Neural progenitor cell (in vitro differentiated cells): ENCODE results near the gene SLC19A3. TPM values are rescaled to one million over a fixed set of nuclear protein-coding genes. Genes with fewer than 3 reads are reported as not detected.
"Not testable (repeated sequence)": the region's sequence is repeated elsewhere in the genome, so short reads cannot be mapped to it uniquely, and the experiment has no call there.

ENCODE experiments used
- DNase-seq: peaks from one replicate; pipeline ENCODE4 v3.0.0-alpha.2; 2016; ENCODE audit warnings: low spot score
- H2AFZ ChIP-seq: fragments of 200-600 bp; sonication (generic); replicated peaks from 2 replicates; pipeline ENCODE4 v1.6.1; 2016; ENCODE audit warnings: antibody characterized with exemption
- H3F3A ChIP-seq: fragments of 200-600 bp; sonication (generic); 2 replicates; pipeline ENCODE4 v1.6.1; 2016; ENCODE audit warnings: antibody characterized with exemption, low read depth
- H3K27ac ChIP-seq: fragments of 200-600 bp; sonication (generic); 2 replicates; pipeline ENCODE4 v1.5.1; 2016; ENCODE audit warnings: mild to moderate bottlenecking
- H3K27me3 ChIP-seq: fragments of 200-600 bp; sonication (generic); 2 replicates; pipeline ENCODE4 v1.6.1; 2016; ENCODE audit warnings: mild to moderate bottlenecking, moderate library complexity
- H3K36me3 ChIP-seq: fragments of 200-600 bp; sonication (generic); 2 replicates; pipeline ENCODE4 v1.5.1; 2016
- H3K4me1 ChIP-seq: fragments of 200-600 bp; sonication (generic); 2 replicates; pipeline ENCODE4 v1.6.1; 2016; ENCODE audit warnings: mixed run types
- H3K4me2 ChIP-seq: fragments of 200-600 bp; sonication (generic); 2 replicates; pipeline ENCODE4 v1.6.1; 2016
- H3K4me3 ChIP-seq: fragments of 200-600 bp; sonication (generic); 2 replicates; pipeline ENCODE4 v1.5.1; 2016
- H3K79me2 ChIP-seq: fragments of 200-600 bp; sonication (generic); 2 replicates; pipeline ENCODE4 v1.6.1; 2016; ENCODE audit warnings: low read depth
- H3K9ac ChIP-seq: fragments of 200-600 bp; sonication (generic); 2 replicates; pipeline ENCODE4 v1.6.1; 2016
- H3K9me3 ChIP-seq: fragments of 200-600 bp; sonication (generic); 2 replicates; pipeline ENCODE4 v1.5.1; 2016; ENCODE audit warnings: low read depth
- H4K20me1 ChIP-seq: fragments of 200-600 bp; sonication (generic); 2 replicates; pipeline ENCODE4 v1.6.1; 2016; ENCODE audit warnings: low read depth
- H3K27ac Mint-ChIP-seq: 3 replicates; pipeline ENCODE4 v1.8.0; 2021; ENCODE audit warnings: mixed read lengths
- H3K27me3 Mint-ChIP-seq: 2 replicates; pipeline ENCODE4 v1.8.0; 2022; ENCODE audit warnings: low read depth, mild to moderate bottlenecking, inconsistent platforms, moderate library complexity, mixed read lengths; ENCODE audit not compliant: insufficient read depth
- H3K36me3 Mint-ChIP-seq: 3 replicates; pipeline ENCODE4 v1.8.0; 2021; ENCODE audit warnings: mixed read lengths
- H3K4me1 Mint-ChIP-seq: 3 replicates; pipeline ENCODE4 v1.8.0; 2021; ENCODE audit warnings: mixed read lengths
- H3K4me3 Mint-ChIP-seq: 3 replicates; pipeline ENCODE4 v1.8.0; 2021; ENCODE audit warnings: mild to moderate bottlenecking, moderate library complexity, mixed read lengths
- H3K9me3 Mint-ChIP-seq: 3 replicates; pipeline ENCODE4 v1.8.0; 2020; ENCODE audit warnings: mixed read lengths
- CTCF ChIP-seq: fragments of 200-600 bp; sonication (generic); IDR thresholded peaks from 2 replicates; pipeline ENCODE4 v1.5.1; 2017; ENCODE audit warnings: antibody characterized with exemption, mild to moderate bottlenecking
- EZH2 ChIP-seq: fragments of 200-600 bp; sonication (generic); IDR thresholded peaks from 2 replicates; pipeline ENCODE4 v1.6.1; 2017; ENCODE audit warnings: antibody characterized with exemption, mild to moderate bottlenecking, moderate library complexity
- EZH2phosphoT487 ChIP-seq: fragments of 200-600 bp; sonication (generic); IDR thresholded peaks from 2 replicates; pipeline ENCODE4 v1.6.1; 2017; ENCODE audit warnings: antibody characterized with exemption
- total RNA-seq: library from RNA; depleted of rRNA; stranded (reverse); fragments of >200 nt; gene quantifications from 2 replicates; pipeline ENCODE4 v1.2.3, GENCODE V29; 2015; ENCODE audit warnings: low replicate concordance

The SLC19A3 gene
- total RNA-seq, 1 donor from 2014 or later = 1.6 TPM

- H4K20me1 ChIP-seq = no peaks in the 10 kb centered on the region
- no peak overlapping the region for H3K27ac ChIP-seq
- TF ChIP-seq EZH2 (no peak), CTCF (no peak), EZH2phosphoT487 (no peak)
- peaks cover 5% of the 10 kb centered on the region for H3K4me1 ChIP-seq
- Mint-ChIP-seq H3K4me1 (peaks cover 8% of the 10 kb centered on the region), H3K27me3 (no peaks in the 10 kb centered on the region), H3K27ac (no peak overlapping the region), H3K9me3 (no peaks in the 10 kb centered on the region), H3K36me3 (no peaks in the 10 kb centered on the region), H3K4me3 (no peak overlapping the region)
- H2AFZ ChIP-seq = no peak overlapping the region
- DNase-seq = no peak
- H3F3A ChIP-seq = peaks cover 8% of the 10 kb centered on the region
- H3K4me3 ChIP-seq = no peak overlapping the region
- H3K9me3 ChIP-seq = no peaks in the 10 kb centered on the region
- no peaks in the 10 kb centered on the region for H3K27me3 ChIP-seq
- no peaks in the 10 kb centered on the region for H3K79me2 ChIP-seq
- H3K36me3 ChIP-seq = no peaks in the 10 kb centered on the region
- H3K4me2 ChIP-seq = no peak overlapping the region
- H3K9ac ChIP-seq = no peak overlapping the region
Observed at GRCh38 chr2:227761740-227762476, 44.1 kb upstream of the SLC19A3 start.

GRCh38 chr2:227759411-227760118 is 41.7 kb upstream of the SLC19A3 start:
- H3K79me2 ChIP-seq = no peaks in the 10 kb centered on the region
- H3K4me2 ChIP-seq = no peak overlapping the region
- no peaks in the 10 kb centered on the region for H3K27me3 Mint-ChIP-seq
- peaks cover 5% of the 10 kb centered on the region for H3K4me1 ChIP-seq
- H3K9me3 ChIP-seq = no peaks in the 10 kb centered on the region
- H3K9me3 Mint-ChIP-seq = no peaks in the 10 kb centered on the region
- H3K4me3 Mint-ChIP-seq = peak overlapping the region; percentile 1
- DNase-seq = peak; percentile 29
- H3K27ac ChIP-seq = no peak overlapping the region
- no peak overlapping the region for H3K4me3 ChIP-seq
- H3K27ac Mint-ChIP-seq = no peak overlapping the region
- H3K27me3 ChIP-seq = no peaks in the 10 kb centered on the region
- H3K9ac ChIP-seq = no peak overlapping the region
- H2AFZ ChIP-seq = peak overlapping the region; percentile 55
- peaks cover 9% of the 10 kb centered on the region for H3F3A ChIP-seq
- no peak for TF ChIP-seq EZH2
- no peak for TF ChIP-seq CTCF
- no peak for TF ChIP-seq EZH2phosphoT487
- H3K36me3 ChIP-seq = no peaks in the 10 kb centered on the region
- peaks cover 7% of the 10 kb centered on the region for H3K4me1 Mint-ChIP-seq
- no peaks in the 10 kb centered on the region for H3K36me3 Mint-ChIP-seq
- H4K20me1 ChIP-seq = no peaks in the 10 kb centered on the region

- H3F3A ChIP-seq, H3K4me1 ChIP-seq, H3K36me3 Mint-ChIP-seq, H3K9me3 Mint-ChIP-seq, H3K4me2 ChIP-seq, H4K20me1 ChIP-seq, H3K27ac Mint-ChIP-seq, H2AFZ ChIP-seq, H3K27me3 ChIP-seq, H3K4me3 ChIP-seq, H3K4me3 Mint-ChIP-seq, H3K27ac ChIP-seq, H3K27me3 Mint-ChIP-seq, DNase-seq, H3K79me2 ChIP-seq, H3K4me1 Mint-ChIP-seq, H3K36me3 ChIP-seq, H3K9ac ChIP-seq, H3K9me3 ChIP-seq: not testable (repeated sequence)
Observed at GRCh38 chr2:227756261-227756660, 38.4 kb upstream of the SLC19A3 start.

- DNase-seq = peak; percentile 76
Observed at GRCh38 chr2:227748079-227748478, 30.3 kb upstream of the SLC19A3 start.

More at GRCh38 chr2:227748079-227748478, 30.3 kb upstream of the SLC19A3 start:
- Mint-ChIP-seq H3K27ac (no peak overlapping the region), H3K36me3 (no peaks in the 10 kb centered on the region), H3K9me3 (no peaks in the 10 kb centered on the region), H3K4me1 (peaks cover 1% of the 10 kb centered on the region), H3K4me3 (no peak overlapping the region), H3K27me3 (no peaks in the 10 kb centered on the region)
- H3K4me1 ChIP-seq = no peaks in the 10 kb centered on the region
- TF ChIP-seq EZH2phosphoT487 (no peak), EZH2 (no peak), CTCF (peak; percentile 78)
- H3K4me3 ChIP-seq = no peak overlapping the region
- H3K4me2 ChIP-seq = no peak overlapping the region
- no peaks in the 10 kb centered on the region for H3K79me2 ChIP-seq
- no peaks in the 10 kb centered on the region for H3K36me3 ChIP-seq
- H3K9ac ChIP-seq = no peak overlapping the region
- no peaks in the 10 kb centered on the region for H3K27me3 ChIP-seq
- H4K20me1 ChIP-seq = no peaks in the 10 kb centered on the region
- peak overlapping the region; percentile 68 for H2AFZ ChIP-seq
- H3F3A ChIP-seq = no peaks in the 10 kb centered on the region
- H3K27ac ChIP-seq = no peak overlapping the region
- no peaks in the 10 kb centered on the region for H3K9me3 ChIP-seq
